GM18951 (cell line): ENCODE data around the gene ATG2B.
"Not testable (repeated sequence)": the region's sequence is repeated elsewhere in the genome, so short reads cannot be mapped to it uniquely, and the experiment has no call there.

Experiments
- POLR2A ChIP-seq: IDR thresholded peaks from 4 replicates; pipeline ENCODE4 v1.6.1; 2011; ENCODE audit warnings: mild to moderate bottlenecking; ENCODE audit not compliant: insufficient read length, insufficient read depth; ENCODE audit errors: extremely low read depth
- in situ Hi-C: fragments of 300-500 bp; cut with MboI; formaldehyde crosslinking; loops from one replicate; pipeline ENCODE4 v1.12.0; 2022; ENCODE audit warnings: low sequenced_read_pairs, mixed read lengths, inconsistent platforms; ENCODE audit not compliant: unreplicated experiment

Gene ATG2B

GRCh38 chr14:96362071-96362964 is 823 bp downstream of the ATG2B start:
- in situ Hi-C loops = no loop called here
- no peak for TF ChIP-seq POLR2A

DNA sequence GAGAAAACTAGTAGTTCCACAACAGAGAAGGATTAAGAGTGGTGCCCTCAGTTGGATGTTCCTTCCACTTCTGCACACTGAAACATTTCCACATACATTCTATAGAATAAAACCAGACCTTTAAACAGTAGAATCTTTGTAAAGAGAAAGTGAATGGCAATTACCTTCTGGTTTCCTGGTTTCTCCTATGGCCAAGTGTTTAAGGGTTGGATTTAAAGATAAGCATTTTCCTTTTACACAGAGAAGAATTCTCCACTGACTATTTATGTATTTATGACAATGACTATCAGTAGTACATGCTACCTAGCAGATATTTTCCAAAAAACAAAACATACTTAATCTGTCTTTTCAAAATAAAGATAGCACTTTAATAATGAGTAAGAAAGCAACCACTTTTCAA is 3.2 kb downstream of the ATG2B start:
- in situ Hi-C loops = no loop called here
- no peak for TF ChIP-seq POLR2A

- in situ Hi-C loops = no loop called here
- TF ChIP-seq POLR2A = no peak
Observed at GRCh38 chr14:96357216-96357615, 5.9 kb downstream of the ATG2B start.

- no peak for TF ChIP-seq POLR2A
- in situ Hi-C loops = no loop called here
Observed at GRCh38 chr14:96354246-96354645, 8.9 kb downstream of the ATG2B start.

DNA sequence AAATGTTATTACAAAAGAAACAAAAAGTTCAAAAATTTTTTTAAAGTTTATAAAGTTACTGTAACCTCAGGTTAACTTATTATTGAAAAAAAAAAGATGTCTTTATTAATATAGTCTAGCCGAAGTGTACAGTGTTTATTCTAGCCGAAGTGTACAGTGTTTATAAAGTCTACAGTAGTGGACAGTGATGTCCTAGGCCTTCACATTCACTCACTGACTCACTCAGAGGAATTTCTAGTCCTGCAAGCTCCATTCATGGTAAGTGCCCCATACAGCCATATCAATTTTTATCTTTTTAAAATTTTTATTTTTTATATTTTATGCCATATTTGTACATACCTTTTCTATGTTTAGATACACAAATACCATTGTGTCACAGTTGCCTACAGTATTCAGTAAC is 10.4 kb downstream of the ATG2B start:
- no peak for TF ChIP-seq POLR2A
- in situ Hi-C loops = no loop called here

DNA sequence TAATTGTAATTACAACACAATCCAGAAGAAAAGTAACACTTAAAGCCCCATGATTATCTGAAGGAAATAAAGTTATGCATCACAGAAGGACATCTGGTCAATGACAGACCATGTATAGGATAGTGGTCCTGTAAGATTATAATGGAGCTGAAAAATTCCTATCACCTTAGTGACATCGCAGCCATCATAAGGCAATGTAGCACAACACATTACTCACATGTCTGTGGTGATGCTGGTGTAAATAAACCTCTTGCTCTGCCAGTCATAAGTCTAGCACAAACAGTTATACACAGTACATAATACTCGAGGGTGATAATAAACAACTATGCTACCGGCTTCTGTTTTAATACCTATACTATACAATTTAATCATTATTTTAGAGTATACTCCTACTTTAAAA is 11.2 kb downstream of the ATG2B start:
- in situ Hi-C loops = no loop called here

DNA sequence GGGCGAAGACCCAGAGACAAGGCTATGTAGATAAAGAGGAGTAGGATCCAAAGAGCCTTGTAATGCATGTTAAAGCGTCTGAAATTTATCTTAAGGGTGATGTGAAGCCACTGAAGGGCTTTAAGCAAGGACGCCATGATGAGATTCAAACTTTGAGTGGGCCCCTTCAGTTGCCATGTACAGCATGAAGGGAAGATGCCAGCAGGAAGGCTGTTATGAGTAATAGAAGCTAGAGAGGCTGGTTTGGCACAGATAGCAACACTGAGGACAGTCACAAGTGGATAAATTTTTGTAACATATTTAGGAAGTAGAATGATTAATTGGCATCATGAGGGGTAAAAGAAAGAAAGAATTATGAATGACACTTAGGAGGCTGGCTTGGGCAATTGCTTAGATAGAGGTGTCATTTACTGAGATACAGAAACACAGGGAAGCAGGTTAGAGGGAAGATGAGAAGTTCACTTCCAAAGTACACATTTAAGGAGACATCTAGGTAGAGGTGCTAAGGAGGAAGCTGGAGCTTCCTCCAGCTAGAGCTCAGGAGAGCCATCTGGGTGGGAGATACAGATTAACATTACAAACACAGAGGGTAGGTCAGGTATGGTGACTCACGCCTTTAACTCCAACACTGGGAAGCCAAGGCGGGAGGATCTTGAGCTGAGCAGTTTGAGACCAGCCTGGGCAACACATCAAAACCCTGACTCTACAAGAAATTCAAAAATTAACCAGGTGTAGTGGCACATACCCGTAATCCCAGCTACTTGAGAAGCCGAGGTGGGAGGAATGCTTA is 13.7 kb downstream of the ATG2B start:
- in situ Hi-C loops = no loop called here
- TF ChIP-seq POLR2A = no peak

More for the DNA sequence above, 11.2 kb downstream of the ATG2B start:
- no peak for TF ChIP-seq POLR2A

GRCh38 chr14:96347957-96348356 is 15.2 kb downstream of the ATG2B start:
- in situ Hi-C loops = not testable (repeated sequence)

- in situ Hi-C loops = no loop called here
Observed at GRCh38 chr14:96345669-96346068, 17.5 kb downstream of the ATG2B start.

DNA sequence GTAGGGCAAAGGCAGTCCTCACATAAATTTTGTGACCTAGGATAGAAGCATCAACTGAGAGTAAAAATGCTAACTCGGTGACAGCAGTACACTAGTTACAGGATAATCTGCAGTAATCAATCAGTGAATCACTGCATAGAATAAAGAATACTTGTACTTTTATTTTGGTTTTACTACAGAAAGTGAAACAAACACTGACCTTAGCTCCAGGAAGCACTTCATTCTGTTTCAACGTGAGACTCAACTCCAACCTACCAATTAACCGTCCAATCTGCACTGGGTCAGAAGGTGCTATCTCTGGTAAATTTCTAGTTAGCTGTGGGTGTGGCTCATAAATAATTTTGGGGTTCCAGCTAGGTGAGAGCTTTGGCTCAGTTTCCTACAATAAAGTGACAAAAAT is 21.8 kb downstream of the ATG2B start:
- TF ChIP-seq POLR2A = no peak
- in situ Hi-C loops = no loop called here

More at GRCh38 chr14:96345669-96346068, 17.5 kb downstream of the ATG2B start:
- no peak for TF ChIP-seq POLR2A

DNA sequence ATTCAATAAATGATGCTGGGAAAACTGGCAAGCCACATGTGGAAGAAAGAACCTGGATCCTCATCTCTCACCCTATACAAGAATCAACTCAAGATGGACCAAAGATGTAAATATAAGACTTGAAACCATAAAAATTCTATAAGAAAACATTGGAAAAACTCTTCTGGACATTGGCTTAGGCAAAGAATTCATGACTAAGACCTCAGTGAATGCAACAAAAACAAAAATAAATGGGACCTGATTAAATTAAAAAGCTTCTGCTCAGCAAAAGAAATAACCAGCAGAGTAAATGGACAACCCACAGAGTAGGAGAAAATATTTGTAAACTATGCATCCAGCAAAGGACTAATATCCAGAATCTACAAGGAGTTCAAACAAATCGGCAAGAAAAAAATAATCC is 24.6 kb downstream of the ATG2B start:
- TF ChIP-seq POLR2A = no peak
- in situ Hi-C loops = no loop called here

GRCh38 chr14:96324219-96324618 is 38.9 kb downstream of the ATG2B start:
- in situ Hi-C loops = no loop called here
- TF ChIP-seq POLR2A = no peak

DNA sequence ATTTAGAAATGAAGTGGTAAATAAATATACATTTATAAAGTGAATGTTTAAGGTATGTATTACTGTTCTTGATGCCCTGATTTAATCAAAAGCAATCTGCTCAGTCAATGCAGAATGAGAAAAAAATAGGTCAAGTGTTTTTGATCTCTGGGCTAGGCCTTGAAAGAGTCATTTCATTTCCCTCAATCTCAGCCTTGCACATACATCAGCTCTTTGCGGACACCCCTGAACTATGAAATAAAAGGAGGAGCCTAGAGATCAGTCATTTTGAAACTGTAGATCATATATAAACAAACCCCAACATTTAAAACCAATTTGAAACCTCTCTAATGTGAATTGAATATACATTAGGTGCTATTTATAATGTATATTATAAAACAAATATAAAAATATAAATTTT is 42.5 kb downstream of the ATG2B start:
- TF ChIP-seq POLR2A = no peak
- in situ Hi-C loops = no loop called here

DNA sequence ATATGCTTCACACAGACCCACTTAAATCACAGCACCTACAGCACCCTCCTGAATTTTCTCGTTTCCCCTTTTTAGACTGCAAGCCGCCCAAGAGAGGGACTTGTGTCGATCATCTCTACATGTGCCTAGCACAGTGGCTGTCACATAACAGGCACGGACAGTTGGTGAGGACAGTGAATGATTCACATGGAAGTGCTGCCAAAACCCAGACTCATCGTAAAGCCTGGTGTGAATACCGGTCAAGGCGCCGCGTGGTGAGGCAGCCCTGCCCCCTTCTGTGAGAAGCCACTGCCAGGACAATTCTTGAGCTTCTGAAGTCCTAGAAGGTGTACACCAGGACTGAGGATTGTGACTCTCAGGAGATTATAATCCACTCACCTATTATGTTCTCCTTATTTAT is 44.3 kb downstream of the ATG2B start:
- in situ Hi-C loops = no loop called here
- TF ChIP-seq POLR2A = no peak

- in situ Hi-C loops = no loop called here
- no peak for TF ChIP-seq POLR2A
Observed at GRCh38 chr14:96316087-96316486, 47.1 kb downstream of the ATG2B start.
